Stimulated activated CD4-positive, alpha-beta T cell treated with anti-CD3 and anti-CD28 coated beads, Interleukin-1b, Interleukin-23, amount 100 ng/mL, for 1 hour (primary cell): ENCODE results near the gene EIF4H.
A peak's percentile ranks its signal among the peaks of the same experiment; 100 is the strongest.
"Not testable (repeated sequence)": the region's sequence is repeated elsewhere in the genome, so short reads cannot be mapped to it uniquely, and the experiment has no call there.

Experiments
- DNase-seq, 2 donors: peaks; one replicate each; pipeline ENCODE4 v3.0.0-alpha.2; 2020; ENCODE audit warnings: low read depth in 2 of 2

The EIF4H gene

GRCh38 chr7:74173866-74174605, at the start of gene EIF4H:
Gene EIF4H, plus strand, starts transcription at chr7:74174356. Its CDS starts 28 bp downstream, at chr7:74174384.
- DNase-seq, result peak; percentile 85 to 95

GRCh38 chr7:74126220-74126880, 47.8 kb upstream of the EIF4H start:
- no peak for DNase-seq

GRCh38 chr7:74129887-74130286, 44.3 kb upstream of the EIF4H start:
- DNase-seq, result no peak

- no peak for DNase-seq
These were observed 43.6 kb upstream of the EIF4H start for GRCh38 chr7:74130518-74130917.

GRCh38 chr7:74134117-74134620, 40.0 kb upstream of the EIF4H start:
- DNase-seq, result no peak

GRCh38 chr7:74138334-74138867, 35.8 kb upstream of the EIF4H start:
- DNase-seq, result no peak

GRCh38 chr7:74138945-74139843, 35.0 kb upstream of the EIF4H start:
- DNase-seq, result no peak

GRCh38 chr7:74141705-74142104, 32.5 kb upstream of the EIF4H start:
- DNase-seq, result no peak

GRCh38 chr7:74143383-74143782, 30.8 kb upstream of the EIF4H start:
- no peak for DNase-seq

GRCh38 chr7:74148491-74148890, 25.7 kb upstream of the EIF4H start:
- DNase-seq, result no peak

GRCh38 chr7:74149071-74149470, 25.1 kb upstream of the EIF4H start:
- no peak for DNase-seq

- DNase-seq, result no peak
These were observed 24.6 kb upstream of the EIF4H start for GRCh38 chr7:74149603-74150002.

GRCh38 chr7:74153736-74154135, 20.4 kb upstream of the EIF4H start:
- DNase-seq, result no peak

- DNase-seq, result no peak
These were observed 18.3 kb upstream of the EIF4H start for GRCh38 chr7:74155810-74156395.

- DNase-seq, result no peak
These were observed 16.6 kb upstream of the EIF4H start for GRCh38 chr7:74157605-74158004.

- DNase-seq, result no peak
These were observed 9.1 kb upstream of the EIF4H start for GRCh38 chr7:74164985-74165456.

- no peak for DNase-seq
These were observed 8.1 kb upstream of the EIF4H start for GRCh38 chr7:74165867-74166593.

GRCh38 chr7:74167324-74167723, 6.8 kb upstream of the EIF4H start:
- DNase-seq, result not testable (repeated sequence)

- no peak for DNase-seq
These were observed 1.1 kb upstream of the EIF4H start for GRCh38 chr7:74173074-74173473.

GRCh38 chr7:74173491-74173865, 678 bp upstream of the EIF4H start:
- DNase-seq, result no peak

GRCh38 chr7:74174606-74175082, 488 bp downstream of the EIF4H start:
- peak in 1 of 2 donors; percentile 21 for DNase-seq
